Fibroblast of lung (primary cell): ENCODE data around the gene RMND5A. TPM values are rescaled to one million over a fixed set of nuclear protein-coding genes. Genes with fewer than 3 reads are reported as not detected.

Experiments used
- DNase-seq, 2 donors: peaks; one replicate each; pipeline versions ENCODE4 v3.0.0 to v3.0.0-alpha.2; 2010; ENCODE audit warnings: low read depth in 2 of 2
- H2AFZ ChIP-seq: 2 replicates; pipeline ENCODE4 v1.5.1; 2012; ENCODE audit warnings: low read length, control low read depth, inconsistent platforms
- H3K27ac ChIP-seq: 2 replicates; pipeline ENCODE4 v1.5.1; 2011; ENCODE audit warnings: low read length, control low read depth; ENCODE audit not compliant: insufficient read depth
- H3K27me3 ChIP-seq: 2 replicates; pipeline ENCODE4 v1.5.1; 2011; ENCODE audit warnings: mild to moderate bottlenecking, low read length; ENCODE audit not compliant: control insufficient read depth, insufficient read depth
- H3K36me3 ChIP-seq: 2 replicates; pipeline ENCODE4 v1.5.1; 2011; ENCODE audit warnings: low read length; ENCODE audit not compliant: control insufficient read depth, insufficient read depth
- H3K4me1 ChIP-seq: 2 replicates; pipeline ENCODE4 v1.5.1; 2011; ENCODE audit warnings: low read length; ENCODE audit not compliant: control insufficient read depth, insufficient read depth; ENCODE audit errors: extremely low read depth
- H3K4me2 ChIP-seq: 2 replicates; pipeline ENCODE4 v1.5.1; 2011; ENCODE audit warnings: low read length, control low read depth; ENCODE audit not compliant: insufficient read depth; ENCODE audit errors: extremely low read depth
- H3K4me3 ChIP-seq, 4 experiments: fragments of 200-600 bp in 1 of 4; sonication (generic) in 1 of 4; replicated peaks in 1 of 4; 2 replicates each; pipeline ENCODE4 v1.5.1; 2011 to 2016; ENCODE audit warnings: low read length in 4 of 4, low read depth in 3 of 4, mild to moderate bottlenecking in 3 of 4, control low read depth in 2 of 4, inconsistent platforms in 1 of 4, mixed read lengths in 1 of 4; ENCODE audit not compliant: insufficient read depth in 1 of 4; ENCODE audit errors: control extremely low read depth in 1 of 4
- H3K79me2 ChIP-seq: 2 replicates; pipeline ENCODE4 v1.5.1; 2012; ENCODE audit warnings: mild to moderate bottlenecking, low read length, inconsistent platforms; ENCODE audit not compliant: control insufficient read depth, insufficient read depth
- H3K9ac ChIP-seq: 2 replicates; pipeline ENCODE4 v1.5.1; 2011; ENCODE audit warnings: mild to moderate bottlenecking, low read length, control low read depth; ENCODE audit not compliant: insufficient read depth
- H3K9me3 ChIP-seq: 2 replicates; pipeline ENCODE4 v1.5.1; 2012; ENCODE audit warnings: low read depth, low read length; ENCODE audit not compliant: control insufficient read depth, insufficient read depth
- H4K20me1 ChIP-seq: 2 replicates; pipeline ENCODE4 v1.5.1; 2011; ENCODE audit warnings: low read length; ENCODE audit not compliant: control insufficient read depth, insufficient read depth; ENCODE audit errors: extremely low read depth
- CTCF ChIP-seq, 2 donors: IDR thresholded peaks in 1 of 2; conservative IDR thresholded peaks in 1 of 2; 1 replicate in 1 of 2; 2 replicates in 1 of 2; pipeline ENCODE4 v1.5.1; 2011 to 2012; ENCODE audit warnings: low read length in 2 of 2, control low read depth in 1 of 2, inconsistent platforms in 1 of 2, low read depth in 1 of 2, mild to moderate bottlenecking in 1 of 2
- EZH2 ChIP-seq: IDR thresholded peaks from 2 replicates; pipeline ENCODE4 v1.5.1; 2012; ENCODE audit warnings: low read length, control low read depth, mild to moderate bottlenecking; ENCODE audit errors: missing control alignments
- polyA plus RNA-seq, 2 donors: library from polyadenylated mRNA; depleted of rRNA in 1 of 2; stranded (reverse) in 1 of 2; unstranded in 1 of 2; fragments of >200 nt; gene quantifications; 2 replicates each; pipeline ENCODE4 v1.2.1, GENCODE V29; 2011 to 2012; ENCODE audit warnings: missing spikeins in 1 of 2
- total RNA-seq: library from RNA; depleted of rRNA; stranded (reverse); fragments of >200 nt; gene quantifications from 2 replicates; pipeline ENCODE4 v1.2.1, GENCODE V29; 2014

The RMND5A gene
- total and polyA plus RNA-seq, 2 donors (not counting 1 experiment from before 2014, with no cell fraction given), result 7.5 to 17.3 TPM

- H3K4me1 ChIP-seq, result no peaks in the 10 kb centered on the region
- no peaks in the 10 kb centered on the region for H3K9me3 ChIP-seq
- H3K79me2 ChIP-seq, result no peaks in the 10 kb centered on the region
- no peak overlapping the region for H3K27ac ChIP-seq
- DNase-seq, result no peak
- no peak overlapping the region for H2AFZ ChIP-seq
- no peak overlapping the region for H3K4me3 ChIP-seq
- H3K4me2 ChIP-seq, result no peak overlapping the region
- no peak overlapping the region for H3K9ac ChIP-seq
- no peak for TF ChIP-seq CTCF (conservative IDR thresholded peaks at IDR 0.05 in 1 of 2, IDR thresholded peaks at IDR 0.05 in 1 of 2; ENCODE audit: low read depth in 1 of 2, low read length in 2 of 2)
- TF ChIP-seq EZH2, result no peak
- H4K20me1 ChIP-seq, result no peaks in the 10 kb centered on the region
- peaks cover 33% of the 10 kb centered on the region for H3K27me3 ChIP-seq
- H3K36me3 ChIP-seq, result no peaks in the 10 kb centered on the region
Observed at GRCh38 chr2:86794861-86795260, 74.8 kb downstream of the RMND5A start.

GRCh38 chr2:86800856-86801567 lies 80.9 kb downstream of the RMND5A start:
- H4K20me1 ChIP-seq, result no peaks in the 10 kb centered on the region
- H3K27ac ChIP-seq, result no peak overlapping the region
- no peak overlapping the region for H3K4me2 ChIP-seq

More at GRCh38 chr2:86800856-86801567, 80.9 kb downstream of the RMND5A start:
- Histone ChIP-seq H3K27me3 (peaks cover under 1% of the 10 kb centered on the region), H3K9me3 (no peaks in the 10 kb centered on the region), H2AFZ (no peak overlapping the region), H3K4me1 (no peaks in the 10 kb centered on the region), H3K4me3 (no peak overlapping the region), H3K36me3 (no peaks in the 10 kb centered on the region), H3K9ac (no peak overlapping the region), H3K79me2 (no peaks in the 10 kb centered on the region)
- no peak for DNase-seq
- TF ChIP-seq CTCF (conservative IDR thresholded peaks at IDR 0.05 in 1 of 2, IDR thresholded peaks at IDR 0.05 in 1 of 2; ENCODE audit: low read depth in 1 of 2, low read length in 2 of 2) (no peak), EZH2 (no peak)
